Neural progenitor cell (in vitro differentiated cells): ENCODE results near the gene SLC35C1.

Source experiments
- CTCF ChIP-seq: fragments of 200-600 bp; sonication (generic); IDR thresholded peaks from 2 replicates; pipeline ENCODE4 v1.5.1; 2017; ENCODE audit warnings: antibody characterized with exemption, mild to moderate bottlenecking
- EZH2 ChIP-seq: fragments of 200-600 bp; sonication (generic); IDR thresholded peaks from 2 replicates; pipeline ENCODE4 v1.6.1; 2017; ENCODE audit warnings: antibody characterized with exemption, mild to moderate bottlenecking, moderate library complexity
- EZH2phosphoT487 ChIP-seq: fragments of 200-600 bp; sonication (generic); IDR thresholded peaks from 2 replicates; pipeline ENCODE4 v1.6.1; 2017; ENCODE audit warnings: antibody characterized with exemption

DNA sequence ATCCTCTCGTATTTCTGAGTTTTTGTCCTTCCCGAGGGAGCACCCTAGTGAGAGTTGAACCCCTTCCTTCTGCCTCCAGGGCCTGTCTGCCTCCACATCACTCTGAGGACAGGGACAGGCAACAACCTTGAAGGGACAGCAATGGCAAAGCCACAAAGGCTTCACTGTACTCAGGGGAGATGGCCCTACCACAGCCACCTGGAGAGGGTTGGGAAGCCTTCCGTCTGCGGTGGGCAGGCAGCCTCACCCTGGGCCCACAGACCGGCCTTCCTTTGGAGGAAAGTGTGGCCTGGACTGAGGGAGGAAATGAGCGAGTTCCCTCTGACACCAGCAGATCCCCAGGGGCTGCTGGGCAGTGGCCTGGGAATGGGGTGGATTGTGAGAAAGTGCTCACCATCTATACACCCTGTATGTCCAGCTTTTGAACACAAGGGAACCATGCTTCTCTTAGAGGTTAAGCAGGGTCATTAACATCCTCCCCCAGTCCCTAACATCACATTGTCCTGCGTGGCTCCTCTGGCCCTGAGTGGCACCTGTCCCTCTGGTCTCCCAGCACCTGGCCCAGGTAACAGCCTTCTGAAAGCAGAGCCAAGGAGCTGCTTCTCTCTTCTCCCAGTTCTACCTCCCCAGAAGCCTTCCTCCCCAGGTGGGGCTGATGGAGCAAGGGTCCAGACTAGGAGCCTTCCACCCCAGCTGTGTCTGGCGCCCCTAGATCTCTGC lies 6.8 kb downstream of the SLC35C1 start:
- no peak for TF ChIP-seq CTCF
- no peak for TF ChIP-seq EZH2
- no peak for TF ChIP-seq EZH2phosphoT487
